ENCODE measurements around the gene TTC39A.

Gene TTC39A

GRCh38 chr1:51298322-51298705 is 32.0 kb downstream of the TTC39A start:
- Histone ChIP-seq H3K9me3 (ENCODE audit: insufficient read depth, low read length) (no peaks in the 10 kb centered on the region), H4K20me1 (ENCODE audit: low read depth, low read length) (no peaks in the 10 kb centered on the region), H3K9me2 (replicated peaks; ENCODE audit: insufficient read depth, low read length) (no peaks in the 10 kb centered on the region), H3K36me3 (ENCODE audit: low read length) (no peaks in the 10 kb centered on the region), H3K4me3 (ENCODE audit: insufficient read depth, low read length, poor library complexity, severe bottlenecking) (no peak overlapping the region), H3K4me2 (ENCODE audit: low read depth, low read length, poor library complexity, severe bottlenecking) (no peak overlapping the region), H3K9ac (ENCODE audit: low read length) (no peak overlapping the region), H3K79me2 (ENCODE audit: insufficient read depth, low read length) (no peaks in the 10 kb centered on the region), H3K27me3 (ENCODE audit: low read length) (no peaks in the 10 kb centered on the region), H2AFZ (ENCODE audit: low read depth, low read length, severe bottlenecking) (no peak overlapping the region), H3F3A (ENCODE audit: insufficient read depth) (no peaks in the 10 kb centered on the region), H3K27ac (ENCODE audit: low read depth, low read length) (no peak overlapping the region)
- TF ChIP-seq EZH2phosphoT487 (conservative IDR thresholded peaks at IDR 0.05; ENCODE audit: low read length) (no peak), CTCF (IDR thresholded peaks at IDR 0.05; ENCODE audit: insufficient read depth, low read length, poor library complexity, severe bottlenecking) (no peak)

- Histone ChIP-seq H3K9me2 (replicated peaks; ENCODE audit: insufficient read depth, low read length) (no peaks in the 10 kb centered on the region), H3K36me3 (ENCODE audit: low read length) (no peaks in the 10 kb centered on the region), H3K27ac (ENCODE audit: low read depth, low read length) (no peak overlapping the region), H2AFZ (ENCODE audit: low read depth, low read length, severe bottlenecking) (no peak overlapping the region), H3K9ac (ENCODE audit: low read length) (no peak overlapping the region), H4K20me1 (ENCODE audit: low read depth, low read length) (no peaks in the 10 kb centered on the region), H3F3A (ENCODE audit: insufficient read depth) (no peaks in the 10 kb centered on the region), H3K4me2 (ENCODE audit: low read depth, low read length, poor library complexity, severe bottlenecking) (no peak overlapping the region), H3K79me2 (ENCODE audit: insufficient read depth, low read length) (no peaks in the 10 kb centered on the region), H3K27me3 (ENCODE audit: low read length) (no peaks in the 10 kb centered on the region), H3K9me3 (ENCODE audit: insufficient read depth, low read length) (no peaks in the 10 kb centered on the region), H3K4me3 (ENCODE audit: insufficient read depth, low read length, poor library complexity, severe bottlenecking) (no peak overlapping the region)
- no peak for TF ChIP-seq CTCF (IDR thresholded peaks at IDR 0.05; ENCODE audit: insufficient read depth, low read length, poor library complexity, severe bottlenecking)
- TF ChIP-seq EZH2phosphoT487 (conservative IDR thresholded peaks at IDR 0.05; ENCODE audit: low read length), result no peak
Observed at GRCh38 chr1:51297401-51298321, 32.7 kb downstream of the TTC39A start.

- Histone ChIP-seq H3K27me3 (ENCODE audit: low read length) (no peaks in the 10 kb centered on the region), H3K9me2 (replicated peaks; ENCODE audit: insufficient read depth, low read length) (no peaks in the 10 kb centered on the region), H2AFZ (ENCODE audit: low read depth, low read length, severe bottlenecking) (no peak overlapping the region), H3K4me3 (ENCODE audit: insufficient read depth, low read length, poor library complexity, severe bottlenecking) (no peak overlapping the region), H3K36me3 (ENCODE audit: low read length) (no peaks in the 10 kb centered on the region), H3F3A (ENCODE audit: insufficient read depth) (no peaks in the 10 kb centered on the region), H3K79me2 (ENCODE audit: insufficient read depth, low read length) (no peaks in the 10 kb centered on the region), H3K9ac (ENCODE audit: low read length) (no peak overlapping the region), H3K9me3 (ENCODE audit: insufficient read depth, low read length) (no peaks in the 10 kb centered on the region), H3K27ac (ENCODE audit: low read depth, low read length) (no peak overlapping the region), H3K4me2 (ENCODE audit: low read depth, low read length, poor library complexity, severe bottlenecking) (peak overlapping the region; percentile 44), H4K20me1 (ENCODE audit: low read depth, low read length) (no peaks in the 10 kb centered on the region)
- TF ChIP-seq EZH2phosphoT487 (conservative IDR thresholded peaks at IDR 0.05; ENCODE audit: low read length), result no peak
- TF ChIP-seq CTCF (IDR thresholded peaks at IDR 0.05; ENCODE audit: insufficient read depth, low read length, poor library complexity, severe bottlenecking), result peak; percentile 84
Observed at GRCh38 chr1:51296383-51297357, 33.7 kb downstream of the TTC39A start.
